ENCODE results near the gene TCF25. TPM values are rescaled to one million over a fixed set of nuclear protein-coding genes. Genes with fewer than 3 reads are reported as not detected.
A peak's percentile ranks its signal among the peaks of the same experiment; 100 is the strongest.

The TCF25 gene
- total and polyA plus RNA-seq, 12 donors, result 177 to 438 (median 213) TPM

- DNase-seq, result no peak
- intact Hi-C loops (cut with DNase I), result loop anchor here (5.0 to 10.0 kb wide), 3 partner anchors 110 to 158 kb away; partner anchors contain the start of gene SPATA2L (in 1 of the 2)
- Histone ChIP-seq H3K27ac (peak overlapping the region in 1 of 5 donors; percentile 88), H3K4me1 (replicated peaks in 1 of 2) (peaks cover 6 to 12% of the 10 kb centered on the region in 2 donors), H3K4me3 (no peak overlapping the region), H3K9me3 (replicated peaks in 1 of 3) (no peaks in the 10 kb centered on the region), H3K36me3 (replicated peaks in 1 of 2) (no peaks in the 10 kb centered on the region), H3K27me3 (no peaks in the 10 kb centered on the region)
- WGBS, 4 donors, result 90 to 97% (median 92%) methylated on average over 6 of the region's 6 CpGs
- TF ChIP-seq, protein P1, sequence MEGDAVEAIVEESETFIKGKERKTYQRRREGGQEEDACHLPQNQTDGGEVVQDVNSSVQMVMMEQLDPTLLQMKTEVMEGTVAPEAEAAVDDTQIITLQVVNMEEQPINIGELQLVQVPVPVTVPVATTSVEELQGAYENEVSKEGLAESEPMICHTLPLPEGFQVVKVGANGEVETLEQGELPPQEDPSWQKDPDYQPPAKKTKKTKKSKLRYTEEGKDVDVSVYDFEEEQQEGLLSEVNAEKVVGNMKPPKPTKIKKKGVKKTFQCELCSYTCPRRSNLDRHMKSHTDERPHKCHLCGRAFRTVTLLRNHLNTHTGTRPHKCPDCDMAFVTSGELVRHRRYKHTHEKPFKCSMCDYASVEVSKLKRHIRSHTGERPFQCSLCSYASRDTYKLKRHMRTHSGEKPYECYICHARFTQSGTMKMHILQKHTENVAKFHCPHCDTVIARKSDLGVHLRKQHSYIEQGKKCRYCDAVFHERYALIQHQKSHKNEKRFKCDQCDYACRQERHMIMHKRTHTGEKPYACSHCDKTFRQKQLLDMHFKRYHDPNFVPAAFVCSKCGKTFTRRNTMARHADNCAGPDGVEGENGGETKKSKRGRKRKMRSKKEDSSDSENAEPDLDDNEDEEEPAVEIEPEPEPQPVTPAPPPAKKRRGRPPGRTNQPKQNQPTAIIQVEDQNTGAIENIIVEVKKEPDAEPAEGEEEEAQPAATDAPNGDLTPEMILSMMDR (IDR thresholded peaks at IDR 0.05), result no peak
- TF ChIP-seq POLR2A (IDR thresholded peaks at IDR 0.05), result no peak
Measured at GRCh38 chr16:89862732-89863131, 10.7 kb upstream of the TCF25 start.

DNA sequence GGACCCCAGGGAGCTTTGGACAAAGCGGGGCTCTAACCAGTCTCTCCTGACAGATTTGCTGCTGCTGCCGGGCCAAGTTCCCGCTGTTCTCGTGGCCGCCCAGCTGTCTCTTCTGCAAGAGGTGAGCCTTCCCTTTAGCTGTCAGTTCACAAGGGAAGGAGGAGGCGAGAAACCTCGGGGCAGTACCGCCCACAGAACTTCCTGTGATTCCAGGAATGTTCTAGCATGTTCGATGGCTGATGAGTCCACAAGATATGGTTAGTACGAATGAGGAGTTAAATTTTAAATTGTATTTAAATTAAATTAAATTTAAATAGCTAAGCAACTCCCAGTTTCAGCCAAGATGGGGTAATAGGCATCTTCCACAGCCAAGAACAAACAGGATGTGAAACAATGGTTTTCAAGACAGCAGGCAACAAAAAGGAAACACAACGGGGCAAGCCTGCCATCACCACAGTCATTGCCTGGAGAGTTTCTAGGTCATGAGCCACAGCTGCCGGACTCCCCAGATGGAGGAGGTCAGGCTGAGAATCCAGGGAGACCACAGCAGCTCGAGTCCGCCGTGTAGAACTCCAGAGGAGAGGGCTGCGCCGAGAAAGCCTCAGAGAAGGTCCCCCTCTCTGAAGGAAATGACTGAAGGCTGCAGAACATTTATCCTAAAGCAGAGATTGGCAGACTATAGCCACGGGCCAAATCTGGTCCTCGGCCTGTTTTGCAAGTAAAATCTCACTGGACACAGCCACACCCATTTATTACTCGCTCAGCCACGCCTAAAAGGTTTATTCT is 9.5 kb upstream of the TCF25 start:
- no peaks in the 10 kb centered on the region for H3K9me3 ChIP-seq (replicated peaks in 1 of 3)
- no peak for TF ChIP-seq POLR2A (IDR thresholded peaks at IDR 0.05)
- TF ChIP-seq, protein P1 (IDR thresholded peaks at IDR 0.05), result no peak
- intact Hi-C loops (cut with DNase I), result loop anchor here (5.0 to 10.0 kb wide), 3 partner anchors 112 to 159 kb away; partner anchors contain the start of gene SPATA2L (in 1 of the 2)
- H3K4me3 ChIP-seq, result peak overlapping the region in 1 of 4 donors; percentile 12
- 46 to 65% (median 58%) methylated on average over 15 to 21 of the region's 21 CpGs for WGBS, 4 donors
- H3K36me3 ChIP-seq (replicated peaks in 1 of 2), result no peaks in the 10 kb centered on the region
- no peaks in the 10 kb centered on the region for H3K27me3 ChIP-seq
- DNase-seq, result peak in 3 of 7 donors; percentile 40 to 68 (median 43)
- H3K27ac ChIP-seq, result peak overlapping the region in 3 of 5 donors; percentile 51 to 88 (median 77)
- H3K4me1 ChIP-seq (replicated peaks in 1 of 2), result peaks cover 6 to 12% of the 10 kb centered on the region in 2 donors

DNA sequence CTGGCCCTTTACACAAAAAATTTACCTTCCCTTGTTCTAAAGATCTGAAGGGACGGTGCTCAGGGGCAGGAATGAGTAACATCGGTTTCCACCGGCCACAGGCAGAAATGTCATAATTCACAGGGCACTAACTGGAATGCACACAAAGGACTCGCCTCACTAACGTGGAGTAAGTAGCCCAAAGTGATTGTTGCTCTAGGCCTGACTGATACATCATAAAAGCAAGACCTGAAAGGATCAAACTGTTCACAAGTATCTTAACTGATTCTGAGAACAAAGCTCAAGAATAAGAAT is 8.9 kb upstream of the TCF25 start:
- WGBS, 4 donors, result 56 to 69% (median 67%) methylated on average over 5 of the region's 5 CpGs
- Histone ChIP-seq H3K27ac (peak overlapping the region in 3 of 5 donors; percentile 51 to 88 (median 77)), H3K36me3 (replicated peaks in 1 of 2) (no peaks in the 10 kb centered on the region), H3K27me3 (no peaks in the 10 kb centered on the region), H3K4me3 (no peak overlapping the region), H3K9me3 (replicated peaks in 1 of 3) (no peaks in the 10 kb centered on the region), H3K4me1 (replicated peaks in 1 of 2) (peaks cover 6 to 12% of the 10 kb centered on the region in 2 donors)
- intact Hi-C loops (cut with DNase I), result loop anchor here (5.0 to 10.0 kb wide), 3 partner anchors 112 to 160 kb away; partner anchors contain the start of gene SPATA2L (in 1 of the 2)
- DNase-seq, result no peak
- no peak for TF ChIP-seq POLR2A (IDR thresholded peaks at IDR 0.05)
- TF ChIP-seq, protein P1 (IDR thresholded peaks at IDR 0.05), result no peak

DNA sequence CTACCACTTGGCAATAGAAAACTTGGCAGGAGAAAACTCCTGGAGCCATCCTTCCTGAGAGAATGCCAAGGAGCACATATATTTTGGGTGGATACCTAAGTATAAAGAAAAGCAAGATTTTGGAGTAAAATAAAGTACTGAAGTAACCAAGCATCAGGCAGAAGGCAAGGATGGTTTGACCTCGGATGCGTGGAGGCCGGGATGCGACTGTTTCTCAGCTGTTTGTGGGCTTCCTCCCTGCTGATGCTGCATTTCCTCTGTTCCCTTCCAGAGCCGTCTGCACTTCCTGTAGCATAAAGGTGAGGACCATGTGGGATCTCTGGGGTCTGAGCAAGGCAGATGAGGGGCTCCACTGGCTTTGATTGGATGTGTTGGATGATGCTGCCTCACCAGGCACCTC is 5.5 kb upstream of the TCF25 start:
- H3K9me3 ChIP-seq (replicated peaks in 1 of 3), result no peaks in the 10 kb centered on the region
- no peak overlapping the region for H3K4me3 ChIP-seq
- WGBS, 4 donors, result 86 to 95% (median 90%) methylated on average over 5 of the region's 5 CpGs
- no peaks in the 10 kb centered on the region for H3K27me3 ChIP-seq
- peaks cover 11 to 19% of the 10 kb centered on the region in 2 donors for H3K4me1 ChIP-seq (replicated peaks in 1 of 2)
- DNase-seq, result no peak
- intact Hi-C loops (cut with DNase I), result loop anchor here (10.0 kb wide), 2 partner anchors 123 to 163 kb away; partner anchors contain the start of gene SPATA2L (in 1 of the 2)
- TF ChIP-seq, protein P1 (IDR thresholded peaks at IDR 0.05), result no peak
- no peak for TF ChIP-seq POLR2A (IDR thresholded peaks at IDR 0.05)
- H3K36me3 ChIP-seq (replicated peaks in 1 of 2), result no peaks in the 10 kb centered on the region
- H3K27ac ChIP-seq, result no peak overlapping the region

Measured in adrenal gland (tissue), 12 donors.